Spleen (tissue), 7 donors: Measurements from ENCODE around the gene SLC35F3.

Source experiments
- POLR2A ChIP-seq, 3 donors: fragments of 450-650 bp; IDR thresholded peaks; one replicate each; pipeline ENCODE4 v1.5.1; 2017; ENCODE audit warnings: antibody characterized with exemption in 3 of 3, mild to moderate bottlenecking in 1 of 3
- POLR2AphosphoS5 ChIP-seq, 3 donors: sonication (generic); formaldehyde crosslinking; IDR thresholded peaks; one replicate each; pipeline ENCODE4 v1.5.1; 2017; ENCODE audit warnings: antibody characterized with exemption in 3 of 3
- TF ChIP-seq, protein P1 (sequence below), 11 experiments: fragments of 200-600 bp in 7 of 11; fragments of 450-650 bp in 4 of 11; sonication (generic) in 4 of 11; IDR thresholded peaks in 8 of 11; conservative IDR thresholded peaks in 3 of 11; 1 replicate in 7 of 11; 2 replicates in 4 of 11; pipeline versions ENCODE4 v1.4.0 to v1.8.0; 2016 to 2021; ENCODE audit warnings: antibody characterized with exemption in 11 of 11, inconsistent platforms in 4 of 11, mild to moderate bottlenecking in 1 of 11
- donor health status: DM: no; HTN: no; CAD: no; lungs with moderate emphysema.
- donor health status: DM: no; HTN: no; CAD: no.
- donor health status: DM: no; HTN: no; CAD: no.

DNA sequence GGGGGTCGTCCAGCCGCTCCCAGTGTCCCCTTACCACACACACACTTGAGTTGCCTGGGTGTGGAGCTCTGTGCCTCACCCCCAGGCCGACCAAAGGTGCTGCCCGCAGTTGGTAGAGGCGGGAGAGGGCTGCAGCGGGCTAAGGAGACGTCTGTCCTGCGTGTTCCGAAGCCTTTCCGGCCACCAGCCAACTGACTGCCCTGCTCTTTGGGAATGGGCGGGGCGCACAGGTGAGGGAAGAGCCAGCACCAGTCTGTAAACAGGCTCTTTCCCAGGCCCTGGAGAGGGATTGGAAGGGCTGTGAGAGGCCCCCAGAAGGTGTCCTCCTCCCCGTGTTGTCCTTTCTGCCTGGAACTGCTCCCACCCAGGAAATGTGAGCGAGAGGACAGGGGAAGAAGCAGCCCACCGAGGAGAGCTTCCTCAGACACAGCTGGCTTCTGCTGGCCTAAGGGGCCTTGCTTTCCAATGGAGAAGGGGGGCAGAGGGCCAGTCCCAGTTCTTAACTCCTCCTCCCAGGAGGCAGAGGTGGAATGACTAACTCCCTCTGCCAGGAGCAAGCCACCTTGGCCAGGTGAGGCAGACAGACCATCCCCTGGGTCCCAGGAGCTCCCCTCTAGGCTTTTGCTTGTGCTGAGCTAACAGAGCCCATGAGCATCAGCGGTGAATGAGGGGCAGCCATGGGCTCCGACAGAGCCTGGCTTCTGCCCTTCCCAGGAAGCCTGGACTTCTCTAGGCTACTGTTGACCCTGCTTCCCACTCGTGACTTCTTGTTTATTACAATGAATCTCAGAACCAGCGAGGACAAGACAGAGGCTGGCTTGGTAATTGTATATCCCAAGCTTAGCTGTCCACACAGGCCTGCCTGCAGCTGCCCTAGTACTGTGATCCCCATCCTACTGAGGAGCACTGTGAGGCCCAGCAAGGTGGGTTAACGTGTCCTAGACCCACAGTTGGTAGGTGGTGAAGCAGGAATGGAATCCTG is 310.7 kb downstream of the SLC35F3 start:
- TF ChIP-seq, protein P1, sequence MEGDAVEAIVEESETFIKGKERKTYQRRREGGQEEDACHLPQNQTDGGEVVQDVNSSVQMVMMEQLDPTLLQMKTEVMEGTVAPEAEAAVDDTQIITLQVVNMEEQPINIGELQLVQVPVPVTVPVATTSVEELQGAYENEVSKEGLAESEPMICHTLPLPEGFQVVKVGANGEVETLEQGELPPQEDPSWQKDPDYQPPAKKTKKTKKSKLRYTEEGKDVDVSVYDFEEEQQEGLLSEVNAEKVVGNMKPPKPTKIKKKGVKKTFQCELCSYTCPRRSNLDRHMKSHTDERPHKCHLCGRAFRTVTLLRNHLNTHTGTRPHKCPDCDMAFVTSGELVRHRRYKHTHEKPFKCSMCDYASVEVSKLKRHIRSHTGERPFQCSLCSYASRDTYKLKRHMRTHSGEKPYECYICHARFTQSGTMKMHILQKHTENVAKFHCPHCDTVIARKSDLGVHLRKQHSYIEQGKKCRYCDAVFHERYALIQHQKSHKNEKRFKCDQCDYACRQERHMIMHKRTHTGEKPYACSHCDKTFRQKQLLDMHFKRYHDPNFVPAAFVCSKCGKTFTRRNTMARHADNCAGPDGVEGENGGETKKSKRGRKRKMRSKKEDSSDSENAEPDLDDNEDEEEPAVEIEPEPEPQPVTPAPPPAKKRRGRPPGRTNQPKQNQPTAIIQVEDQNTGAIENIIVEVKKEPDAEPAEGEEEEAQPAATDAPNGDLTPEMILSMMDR (IDR thresholded peaks at IDR 0.05 in 8 of 11, conservative IDR thresholded peaks at IDR 0.05 in 3 of 11): no peak
- no peak for TF ChIP-seq POLR2A (IDR thresholded peaks at IDR 0.05)
- no peak for TF ChIP-seq POLR2AphosphoS5 (IDR thresholded peaks at IDR 0.05)
